Measurements from ENCODE around the gene TMEM131L.

- TF ChIP-seq CTCF (IDR thresholded peaks at IDR 0.05 in 2 of 3, conservative IDR thresholded peaks at IDR 0.05 in 1 of 3; ENCODE audit: borderline replicate concordance in 1 of 3, insufficient read depth in 1 of 3, low read depth in 2 of 3, low read length in 2 of 3) = no peak
- no peak for TF ChIP-seq ZBTB33 (IDR thresholded peaks at IDR 0.05; ENCODE audit: extremely low read depth, insufficient replicate concordance, low read length)
- no peak for TF ChIP-seq EZH2 (IDR thresholded peaks at IDR 0.05)
- TF ChIP-seq YY1 (IDR thresholded peaks at IDR 0.05; ENCODE audit: extremely low read depth, insufficient replicate concordance, low read depth, low read length) = no peak
- no peak for TF ChIP-seq POLR2AphosphoS5 (IDR thresholded peaks at IDR 0.05; ENCODE audit: low read depth, low read length)
Observed at GRCh38 chr4:153467897-153468262, 1.7 kb downstream of the TMEM131L start.
